ENCODE results near the gene ICAM2.

The ICAM2 gene

DNA sequence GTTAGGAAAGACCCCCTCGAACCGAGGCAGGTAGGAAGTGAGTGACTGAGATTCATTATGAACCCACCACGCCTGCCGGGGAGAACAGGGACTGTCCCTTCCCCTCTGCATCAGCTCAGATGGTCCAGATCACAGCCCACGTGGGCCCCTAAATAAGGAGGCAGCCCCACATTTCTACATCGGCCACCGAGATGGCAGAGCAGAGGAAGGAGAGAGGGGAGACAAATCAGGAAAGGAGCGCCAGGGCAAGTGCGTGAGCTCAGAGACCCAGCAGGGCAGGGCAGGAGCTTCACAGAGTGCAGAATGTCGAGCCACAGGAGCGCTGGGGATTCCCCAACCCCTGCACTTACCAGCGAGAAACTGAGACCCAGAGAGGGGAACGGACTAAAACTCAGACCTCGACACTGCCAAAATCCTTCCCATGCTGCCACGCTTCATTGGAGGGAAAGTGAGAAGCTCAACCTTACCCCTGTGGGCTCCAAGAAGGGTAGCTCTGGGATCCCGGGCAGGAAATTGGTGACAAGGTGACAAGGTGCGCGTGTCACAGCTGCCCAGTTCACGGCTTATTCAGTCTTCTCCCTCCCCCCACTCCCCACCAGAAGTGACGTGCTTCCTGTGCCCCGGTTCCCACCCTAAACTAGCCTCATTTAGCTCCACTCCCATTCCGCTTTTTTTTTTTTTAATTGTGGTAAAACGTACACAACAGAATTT lies at the start of gene ICAM2:
ICAM2 (minus strand) TSS at position 578 of the 711 bp plus-strand sequence. CDS start 13,942 bp downstream, outside the sequence.
- peak; percentile 97 for DNase-seq

- DNase-seq, result no peak
Measured at GRCh38 chr17:64070213-64070612, 49.8 kb upstream of the ICAM2 start.

- DNase-seq, result no peak
Measured at GRCh38 chr17:64069143-64069542, 48.7 kb upstream of the ICAM2 start.

DNA sequence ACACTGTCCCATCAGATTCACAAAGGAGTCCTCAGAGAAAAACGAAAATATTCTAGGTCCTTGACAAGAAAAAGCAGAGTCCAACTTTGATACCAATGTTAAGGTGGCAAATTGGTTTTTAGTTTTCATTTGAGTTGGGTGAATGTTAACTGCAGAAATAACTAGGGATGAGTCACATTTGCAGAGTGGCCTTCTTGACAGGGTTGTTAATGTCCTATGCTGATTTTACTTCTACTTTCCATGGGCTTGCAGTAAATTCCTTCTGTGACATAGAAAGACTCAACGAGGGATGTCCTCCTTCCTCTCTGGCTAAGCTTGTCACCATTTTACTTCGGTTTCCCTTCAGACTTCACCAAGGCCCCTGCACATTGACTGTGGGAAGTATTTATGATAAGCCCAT lies 47.2 kb upstream of the ICAM2 start:
- DNase-seq, result no peak

DNA sequence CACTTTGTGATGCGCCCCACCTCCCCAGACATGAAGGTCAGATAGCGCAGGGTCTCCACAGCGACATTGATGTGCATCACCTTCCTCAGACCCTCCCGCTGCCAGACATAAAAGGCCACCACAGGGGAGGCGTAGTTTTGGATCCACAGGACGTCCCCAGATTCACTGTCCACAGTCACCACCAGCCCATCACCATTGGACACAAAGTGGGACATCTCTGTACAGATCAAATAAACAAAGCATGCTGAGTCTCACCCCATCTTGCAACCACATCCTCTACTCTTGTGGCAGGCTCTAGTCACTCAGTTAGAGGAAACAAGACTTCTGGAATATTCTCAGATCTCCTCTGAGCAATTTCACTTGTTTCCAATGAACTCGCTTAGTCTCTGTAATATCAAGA lies 46.3 kb upstream of the ICAM2 start:
- peak; percentile 54 to 78 for DNase-seq

DNA sequence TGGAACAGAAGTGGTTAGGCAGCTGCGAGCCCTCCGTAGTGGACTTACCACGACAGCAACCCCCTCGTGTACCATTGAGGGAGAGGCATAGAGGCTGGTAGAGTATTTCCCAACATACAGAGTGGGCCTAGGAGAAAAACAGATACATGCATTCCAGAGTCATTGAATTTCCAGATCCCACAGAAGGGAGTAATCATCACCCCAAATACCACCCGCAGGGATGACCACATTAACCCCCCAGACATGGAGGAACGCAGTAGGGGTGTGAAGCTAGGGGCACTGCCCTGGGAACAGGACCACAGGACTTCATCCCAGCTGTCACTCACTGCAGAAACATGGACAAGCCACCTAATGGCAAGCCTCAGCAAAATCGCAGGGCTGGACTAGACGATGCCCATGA lies 44.7 kb upstream of the ICAM2 start:
- DNase-seq, result no peak

- DNase-seq, result no peak
Measured at GRCh38 chr17:64064331-64064730, 43.9 kb upstream of the ICAM2 start.

- peak; percentile 58 to 63 for DNase-seq
Measured at GRCh38 chr17:64063766-64064224, 43.4 kb upstream of the ICAM2 start.

DNA sequence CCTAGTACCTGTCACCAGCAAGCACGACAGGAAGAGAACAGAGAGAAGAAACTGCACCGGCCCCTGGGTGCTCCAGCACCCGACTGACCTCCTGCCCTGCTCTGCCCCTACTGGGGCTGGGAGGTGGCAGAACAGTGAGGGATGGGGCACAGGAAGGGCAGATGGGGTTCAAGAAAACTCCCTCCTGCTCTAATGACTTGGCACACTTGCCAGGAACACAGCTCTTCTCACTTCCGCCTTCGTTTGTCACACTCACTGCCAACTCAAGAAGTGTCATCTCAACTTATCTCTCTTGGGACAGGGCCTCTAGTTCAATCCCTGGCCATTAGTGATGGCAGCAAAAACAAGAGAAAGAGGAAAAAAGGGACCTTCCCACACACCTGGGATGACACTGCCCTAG lies 42.7 kb upstream of the ICAM2 start:
- peak; percentile 47 to 62 for DNase-seq

GRCh38 chr17:64061178-64061898 lies 40.9 kb upstream of the ICAM2 start:
- no peak for DNase-seq

DNA sequence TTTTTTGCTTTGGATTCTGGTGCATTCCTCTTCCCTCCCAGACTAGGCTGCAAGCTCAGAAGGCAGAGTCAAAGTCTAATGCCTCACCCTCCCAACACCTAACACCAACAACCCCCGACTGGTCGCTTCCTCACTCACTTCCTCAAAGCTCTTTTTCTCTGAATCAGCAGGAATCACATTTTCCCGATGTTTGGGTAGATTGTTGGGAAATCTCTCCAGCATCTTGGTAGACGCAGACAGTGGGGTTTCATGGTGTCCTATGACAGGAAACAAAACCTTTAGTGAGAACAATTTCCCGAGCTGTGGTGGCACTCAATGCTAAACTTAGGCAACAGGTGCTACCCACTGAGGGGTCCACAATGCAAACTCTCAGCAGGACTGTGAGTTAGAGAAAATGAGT lies 39.9 kb upstream of the ICAM2 start:
- no peak for DNase-seq

DNA sequence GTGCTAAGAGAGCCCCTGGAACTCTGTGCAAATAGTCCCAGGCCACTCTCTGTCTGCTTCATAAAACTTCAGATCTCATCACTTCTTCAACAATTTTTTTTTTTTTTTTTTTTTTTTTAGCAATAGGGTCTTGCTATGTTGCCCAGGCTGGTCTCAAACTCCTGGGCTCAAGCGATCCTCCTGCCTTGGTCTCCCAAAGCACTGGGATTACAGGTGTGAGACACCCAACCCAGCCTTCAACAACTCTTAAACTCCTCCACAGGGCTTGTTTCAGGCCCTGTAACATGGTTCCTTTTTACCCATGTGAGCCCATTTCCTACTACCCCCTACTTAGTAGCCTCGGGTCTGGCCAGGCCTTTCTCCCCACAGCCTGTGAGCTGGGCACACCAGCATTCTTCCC lies 39.3 kb upstream of the ICAM2 start:
- DNase-seq, result no peak

GRCh38 chr17:64058621-64059020 lies 38.2 kb upstream of the ICAM2 start:
- DNase-seq, result no peak

DNA sequence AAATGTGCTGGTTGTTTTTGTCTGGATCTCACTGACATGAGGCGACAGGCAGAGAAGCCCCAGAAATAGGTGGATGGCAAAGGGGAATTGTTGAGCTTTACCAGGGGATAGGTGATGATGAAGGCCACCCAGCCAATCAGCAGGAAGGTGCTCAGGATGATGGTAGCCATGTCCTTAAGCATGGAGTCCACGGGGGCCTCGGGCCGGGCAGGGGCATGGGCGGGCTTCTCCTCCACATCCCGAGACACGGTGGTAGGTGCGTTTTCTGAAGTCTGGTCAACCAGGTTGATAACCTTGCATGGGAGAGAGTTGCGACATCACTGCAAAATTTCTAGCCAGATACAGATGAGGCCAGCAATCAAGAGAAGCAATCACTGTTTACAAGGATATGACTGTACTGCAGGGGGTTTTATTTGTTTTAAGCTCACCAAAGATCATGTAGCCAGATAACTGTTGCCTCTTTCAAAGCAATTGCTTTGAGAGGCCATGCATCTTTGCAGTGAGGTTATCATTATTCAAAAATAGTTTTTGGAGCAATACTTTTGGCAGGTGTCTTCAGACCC lies 37.3 kb upstream of the ICAM2 start:
- no peak for DNase-seq

DNA sequence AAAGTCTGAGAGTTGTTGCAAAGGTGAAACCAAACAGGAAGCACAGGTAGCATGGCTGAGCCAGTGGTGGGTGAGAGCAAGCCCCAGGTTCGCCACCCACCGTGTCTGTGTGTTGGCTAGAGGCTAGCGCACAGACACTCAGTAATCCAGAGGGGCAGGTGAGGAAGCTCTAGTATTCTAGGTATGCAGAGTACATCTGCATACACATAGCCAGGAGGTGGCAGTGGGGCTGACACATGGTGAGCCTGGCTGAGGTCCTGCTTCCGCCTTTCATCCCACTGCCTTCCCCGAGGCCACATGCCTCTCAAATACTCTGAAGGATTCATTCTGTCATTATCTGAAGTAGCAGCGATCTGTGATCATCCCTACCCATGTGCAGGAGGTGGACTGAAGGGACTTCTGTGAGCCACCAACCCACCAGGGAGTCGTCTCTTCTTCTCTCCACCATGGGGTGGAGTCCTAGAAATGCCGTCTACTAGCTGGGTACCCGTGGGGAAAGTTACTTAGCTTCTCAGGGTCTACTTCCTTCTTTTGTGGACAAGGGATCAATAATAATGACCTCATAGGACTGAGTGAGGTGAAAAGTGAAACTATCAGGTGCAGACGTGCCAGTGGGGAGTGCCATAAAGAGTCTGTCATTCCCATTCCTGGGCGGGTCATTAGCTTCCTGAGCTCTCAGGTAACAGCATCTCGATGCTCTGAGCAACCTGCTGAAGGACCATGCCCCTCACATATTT lies 36.0 kb upstream of the ICAM2 start:
- peak in 1 of 2 donors; percentile 25 for DNase-seq

DNA sequence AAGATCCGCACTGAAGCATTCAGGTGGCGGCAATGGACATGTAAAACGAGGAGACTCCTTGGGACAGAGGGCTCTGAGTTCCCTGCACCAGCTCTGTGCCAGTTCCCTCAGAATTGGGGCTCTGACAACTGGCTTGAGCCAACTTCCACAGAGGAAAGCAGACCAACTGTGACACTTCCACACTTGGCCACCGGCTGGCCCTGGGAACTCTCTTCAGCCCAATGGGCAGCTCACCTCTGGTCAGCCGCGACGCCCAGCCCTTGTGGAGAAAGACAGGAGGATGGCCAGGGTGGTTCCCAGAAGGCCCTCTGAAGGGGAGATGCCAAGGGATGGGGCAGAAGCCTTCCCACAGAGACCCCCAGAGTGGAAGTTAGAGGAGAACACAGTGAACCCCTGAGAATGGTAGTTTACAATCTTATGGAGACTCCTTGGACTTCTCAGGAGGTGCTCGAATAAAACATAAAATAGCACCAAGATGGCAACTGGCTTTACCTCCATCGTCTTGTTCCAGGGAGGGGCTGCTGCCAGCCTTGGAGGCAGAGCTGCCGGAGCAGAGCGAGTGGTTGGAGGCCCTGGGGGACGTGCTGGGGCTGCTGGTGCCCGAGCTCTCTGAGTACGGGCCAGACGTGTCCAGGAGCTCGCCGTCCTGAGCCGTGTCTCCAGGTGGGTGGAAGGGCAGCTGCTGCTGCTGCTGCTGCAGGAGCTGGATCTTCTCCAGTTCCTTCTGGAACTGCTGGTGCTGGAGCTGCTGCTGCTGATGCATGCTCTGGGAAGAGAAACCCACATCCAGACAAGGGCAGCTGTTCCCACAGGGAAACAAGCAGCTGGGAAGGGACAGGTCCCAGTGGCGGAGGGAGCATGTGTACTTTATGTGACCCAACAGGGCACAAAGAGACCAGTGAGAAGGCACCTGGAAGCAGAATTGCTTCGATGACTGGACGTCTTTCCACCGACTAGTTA lies 35.0 kb upstream of the ICAM2 start:
- no peak for DNase-seq

GRCh38 chr17:64054304-64054703 lies 33.9 kb upstream of the ICAM2 start:
- no peak for DNase-seq

DNA sequence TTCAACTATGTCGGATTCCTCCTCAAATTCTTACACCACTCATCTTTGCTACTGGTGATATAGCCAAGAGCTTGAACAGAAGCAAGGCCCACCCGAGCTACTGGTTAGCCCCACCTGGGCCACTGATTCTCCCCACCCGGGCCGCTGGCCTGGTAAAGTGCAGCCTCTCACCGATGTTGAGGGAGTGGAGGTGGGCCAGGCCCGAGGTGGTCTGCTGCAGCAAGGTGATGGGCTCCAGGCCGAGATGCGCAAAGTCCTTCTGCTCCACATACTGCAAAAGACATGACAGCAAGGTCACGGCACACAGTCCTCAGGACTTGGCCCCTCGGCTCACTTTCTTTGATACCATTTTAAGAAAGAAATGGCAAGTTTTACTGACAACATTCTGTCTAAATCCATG lies 32.7 kb upstream of the ICAM2 start:
- DNase-seq, result no peak

DNA sequence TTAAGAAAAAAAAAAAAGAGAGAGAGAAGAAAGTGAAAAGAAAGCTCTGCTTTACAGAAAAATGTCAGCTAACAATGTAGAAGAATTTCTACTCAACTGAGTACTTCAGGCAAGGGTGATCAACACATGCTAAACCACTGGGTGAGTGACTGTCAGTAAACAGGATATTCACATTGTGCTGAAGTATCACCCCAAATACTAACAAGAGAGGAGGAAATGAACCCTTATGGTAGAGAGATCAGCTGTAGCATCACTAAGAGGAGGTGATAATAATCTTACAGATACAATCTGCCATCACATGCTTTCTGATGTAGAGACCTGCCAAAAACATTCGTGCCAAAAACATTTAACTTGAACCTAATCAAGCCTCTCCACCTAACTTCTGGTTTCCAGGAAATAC lies 30.7 kb upstream of the ICAM2 start:
- peak in 1 of 2 donors; percentile 81 for DNase-seq

DNA sequence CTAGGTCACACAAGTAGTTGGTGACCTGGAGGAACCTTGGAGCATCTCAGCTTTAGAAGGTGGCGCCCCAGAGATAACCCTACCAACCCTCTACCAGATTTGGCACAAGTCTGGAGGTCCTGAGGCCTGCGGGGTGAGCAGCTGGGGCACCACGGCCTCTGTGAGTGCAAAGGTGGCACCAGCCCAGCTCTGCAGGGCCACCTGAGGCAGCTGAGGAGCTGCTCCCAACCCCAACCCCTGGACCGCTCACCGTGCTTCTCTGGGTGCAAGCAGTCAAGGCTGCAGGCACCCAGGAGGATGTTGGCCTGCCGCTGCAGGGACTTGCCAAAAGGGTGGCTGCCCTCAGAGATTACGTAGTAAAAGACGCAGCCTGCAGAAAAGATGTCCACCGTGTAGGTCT lies 28.4 kb upstream of the ICAM2 start:
- no peak for DNase-seq

DNA sequence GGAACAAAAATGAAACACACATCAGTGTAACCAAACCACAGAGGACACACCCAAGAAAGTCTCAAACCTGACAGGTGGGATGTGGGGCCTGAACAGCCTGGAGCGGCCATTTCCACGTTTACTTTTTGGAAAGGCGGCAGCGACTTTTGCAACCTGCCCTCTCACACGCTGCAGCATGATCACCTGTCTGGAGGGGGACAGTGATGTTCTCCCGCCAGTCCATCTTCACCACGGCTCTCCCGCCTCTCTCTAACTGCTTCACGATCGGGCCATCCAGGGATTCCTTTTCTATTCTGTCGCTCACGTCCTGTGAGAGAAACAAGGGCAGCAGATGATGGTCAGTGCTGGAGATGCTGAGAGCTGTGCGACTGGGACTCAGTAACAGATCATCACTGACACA lies 24.7 kb upstream of the ICAM2 start:
- DNase-seq, result no peak

Measured in CD4-positive, alpha-beta T cell treated with Interleukin-4 for 1 hour (primary cell).